ENCODE results near the gene AHSA1.

The AHSA1 gene

DNA sequence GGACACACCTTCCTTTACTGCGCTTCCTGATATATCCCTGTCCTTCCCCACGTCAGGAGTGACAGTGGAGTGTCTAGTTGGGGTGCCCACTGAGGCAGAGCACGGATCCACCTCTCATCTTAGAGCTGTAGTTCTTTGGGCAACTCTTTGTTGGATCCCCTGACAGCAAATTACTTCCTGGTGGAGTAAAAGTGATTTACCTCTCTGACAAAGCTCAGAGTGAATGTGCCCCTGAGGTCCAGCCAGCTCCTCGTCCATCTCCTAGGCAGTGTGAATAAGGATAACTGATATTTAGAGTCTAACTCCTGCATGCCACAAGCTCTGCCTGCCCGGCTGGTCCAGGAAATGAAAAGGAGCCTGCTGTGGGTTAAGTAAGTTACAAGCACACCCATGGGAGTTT, 16.0 kb downstream of the AHSA1 start:
- DNase-seq (ENCODE audit: low read depth): no peak
- TF ChIP-seq, protein P1, sequence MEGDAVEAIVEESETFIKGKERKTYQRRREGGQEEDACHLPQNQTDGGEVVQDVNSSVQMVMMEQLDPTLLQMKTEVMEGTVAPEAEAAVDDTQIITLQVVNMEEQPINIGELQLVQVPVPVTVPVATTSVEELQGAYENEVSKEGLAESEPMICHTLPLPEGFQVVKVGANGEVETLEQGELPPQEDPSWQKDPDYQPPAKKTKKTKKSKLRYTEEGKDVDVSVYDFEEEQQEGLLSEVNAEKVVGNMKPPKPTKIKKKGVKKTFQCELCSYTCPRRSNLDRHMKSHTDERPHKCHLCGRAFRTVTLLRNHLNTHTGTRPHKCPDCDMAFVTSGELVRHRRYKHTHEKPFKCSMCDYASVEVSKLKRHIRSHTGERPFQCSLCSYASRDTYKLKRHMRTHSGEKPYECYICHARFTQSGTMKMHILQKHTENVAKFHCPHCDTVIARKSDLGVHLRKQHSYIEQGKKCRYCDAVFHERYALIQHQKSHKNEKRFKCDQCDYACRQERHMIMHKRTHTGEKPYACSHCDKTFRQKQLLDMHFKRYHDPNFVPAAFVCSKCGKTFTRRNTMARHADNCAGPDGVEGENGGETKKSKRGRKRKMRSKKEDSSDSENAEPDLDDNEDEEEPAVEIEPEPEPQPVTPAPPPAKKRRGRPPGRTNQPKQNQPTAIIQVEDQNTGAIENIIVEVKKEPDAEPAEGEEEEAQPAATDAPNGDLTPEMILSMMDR (IDR thresholded peaks at IDR 0.05; ENCODE audit: insufficient read depth, low read depth, low read length, missing control alignments): no peak
- no peak overlapping the region for H3K4me3 ChIP-seq (ENCODE audit: low read length)

DNA sequence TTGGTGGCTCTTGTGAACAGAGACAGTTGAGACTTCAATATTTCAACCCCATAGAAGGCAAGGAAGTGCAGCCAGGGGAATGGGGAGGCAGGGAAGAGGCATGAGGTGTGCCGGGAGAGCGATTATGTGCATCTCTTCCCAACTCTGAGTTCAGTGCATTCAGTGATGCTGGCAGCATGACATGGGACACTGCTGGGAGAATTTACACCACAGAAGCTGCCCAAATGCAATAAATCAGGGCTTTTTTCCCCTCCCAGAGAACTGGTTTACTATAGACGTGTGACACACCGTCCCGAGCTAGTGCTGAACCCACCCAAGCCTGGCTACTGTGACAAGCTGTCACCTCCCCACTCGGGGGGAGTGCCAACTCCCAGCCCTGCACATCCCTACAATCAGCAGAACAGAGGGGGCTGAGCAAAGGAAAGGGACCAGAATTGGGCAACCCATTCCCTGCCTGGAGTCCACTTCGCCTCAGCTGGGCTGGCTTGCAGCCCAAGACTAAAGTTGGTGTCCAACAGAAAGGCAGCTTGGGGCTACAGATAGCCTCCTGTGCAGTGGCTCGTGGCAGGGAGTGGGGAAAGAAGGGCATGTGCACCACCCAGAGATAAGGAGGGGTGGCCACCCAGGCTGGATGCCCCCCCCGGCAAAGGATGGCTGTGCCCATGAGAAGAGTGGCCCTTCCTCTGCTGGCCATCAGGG, 16.7 kb downstream of the AHSA1 start:
- no peak for DNase-seq (ENCODE audit: low read depth)
- TF ChIP-seq, protein P1 (IDR thresholded peaks at IDR 0.05; ENCODE audit: insufficient read depth, low read depth, low read length, missing control alignments): no peak
- no peak overlapping the region for H3K4me3 ChIP-seq (ENCODE audit: low read length)

- H3K4me3 ChIP-seq (ENCODE audit: low read length): no peak overlapping the region
- DNase-seq (ENCODE audit: low read depth): no peak
- TF ChIP-seq, protein P1 (IDR thresholded peaks at IDR 0.05; ENCODE audit: insufficient read depth, low read depth, low read length, missing control alignments): no peak
These were observed 17.7 kb downstream of the AHSA1 start for GRCh38 chr14:77475432-77476115.

GRCh38 chr14:77478029-77478428, 20.1 kb downstream of the AHSA1 start:
- no peak for DNase-seq (ENCODE audit: low read depth)
- TF ChIP-seq, protein P1 (IDR thresholded peaks at IDR 0.05; ENCODE audit: insufficient read depth, low read depth, low read length, missing control alignments): no peak
- H3K4me3 ChIP-seq (ENCODE audit: low read length): no peak overlapping the region

GRCh38 chr14:77478796-77479195, 20.9 kb downstream of the AHSA1 start:
- DNase-seq (ENCODE audit: low read depth): no peak
- H3K4me3 ChIP-seq (ENCODE audit: low read length): no peak overlapping the region
- TF ChIP-seq, protein P1 (IDR thresholded peaks at IDR 0.05; ENCODE audit: insufficient read depth, low read depth, low read length, missing control alignments): no peak

- DNase-seq (ENCODE audit: low read depth): no peak
- H3K4me3 ChIP-seq (ENCODE audit: low read length): no peak overlapping the region
- TF ChIP-seq, protein P1 (IDR thresholded peaks at IDR 0.05; ENCODE audit: insufficient read depth, low read depth, low read length, missing control alignments): no peak
These were observed 24.5 kb downstream of the AHSA1 start for GRCh38 chr14:77482422-77482821.
